Adrenal gland (tissue), 12 donors: ENCODE measurements around the gene BIRC5. TPM values are rescaled to one million over a fixed set of nuclear protein-coding genes. Genes with fewer than 3 reads are reported as not detected.

Source experiments
- DNase-seq, 7 donors: peaks; one replicate each; pipeline ENCODE4 v3.0.0-alpha.2; 2019 to 2020
- H3K27ac ChIP-seq, 5 donors: fragments of 200-600 bp; sonication (generic) in 4 of 5; 1 replicate in 3 of 5; 2 replicates in 2 of 5; pipeline versions ENCODE4 v1.5.1 to v1.8.0; 2016 to 2020; ENCODE audit warnings: mild to moderate bottlenecking in 1 of 5
- H3K27me3 ChIP-seq: fragments of 200-600 bp; 2 replicates; pipeline ENCODE4 v1.8.0; 2021
- H3K36me3 ChIP-seq, 2 donors: fragments of 200-600 bp; replicated peaks in 1 of 2; 1 replicate in 1 of 2; 2 replicates in 1 of 2; pipeline versions ENCODE4 v1.5.1 to v1.8.0; 2018 to 2022
- H3K4me1 ChIP-seq, 2 donors: fragments of 200-600 bp; replicated peaks in 1 of 2; 1 replicate in 1 of 2; 2 replicates in 1 of 2; pipeline versions ENCODE4 v1.5.1 to v1.8.0; 2018 to 2021
- H3K4me3 ChIP-seq, 4 donors: fragments of 200-600 bp; sonication (generic) in 3 of 4; one replicate each; pipeline ENCODE4 v1.5.1; 2016 to 2018
- H3K9me3 ChIP-seq, 3 donors: fragments of 200-600 bp; sonication (generic) in 1 of 3; replicated peaks in 1 of 3; 1 replicate in 2 of 3; 2 replicates in 1 of 3; pipeline versions ENCODE4 v1.5.1 to v1.8.0; 2016 to 2021
- POLR2A ChIP-seq, 2 donors: fragments of 450-650 bp; IDR thresholded peaks; one replicate each; pipeline ENCODE4 v1.6.1; 2017; ENCODE audit warnings: antibody characterized with exemption in 2 of 2, mild to moderate bottlenecking in 2 of 2, moderate library complexity in 1 of 2
- WGBS, 4 donors: extraction: QIAGEN DNeasy Blood & Tissue Kit in 2 of 4; methylation state at CpG; one replicate each; pipeline versions ENCODE4 v1.1.5 to v1.1.7; 2013 to 2017; 5-methylcytosine and 5-hydroxymethylcytosine counted together
- intact Hi-C, 2 donors: fragments of 100-400 bp; cut with DNase I; formaldehyde crosslinking; loops; one replicate each; pipeline versions ENCODE4 v1.14.1 to v1.15.0; 2022 to 2023
- polyA plus RNA-seq, 3 donors: library from polyadenylated mRNA; stranded (reverse); fragments of 200-250 nt in 2 of 3; fragments of 350-450 nt in 1 of 3; fragmentation: Illumina TruSeq in 1 of 3; extraction: RNeasy Lipid Tissue Mini Kit (QIAGEN cat#74804) in 1 of 3; gene quantifications; one replicate each; pipeline ENCODE4 v1.2.3, GENCODE V29; 2013 to 2014
- total RNA-seq, 9 donors: library from RNA; depleted of rRNA in 4 of 9; stranded (reverse); fragments of >200 nt in 4 of 9; fragments of 120-200 nt in 1 of 9; fragmentation: NEBNext Ultra II Directional in 1 of 9; extraction: Animal tissue kit (Norgen Biotek cat#: 25700) in 1 of 9; gene quantifications; one replicate each; pipeline versions ENCODE4 v1.1.0 to v1.2.4, GENCODE V29; 2013 to 2023
- TF ChIP-seq, protein P1 (sequence below), 6 experiments: fragments of 450-650 bp in 4 of 6; fragments of 200-600 bp in 2 of 6; sonication (generic) in 1 of 6; IDR thresholded peaks; 1 replicate in 5 of 6; 2 replicates in 1 of 6; pipeline versions ENCODE4 v1.5.1 to v1.8.0; 2016 to 2021; ENCODE audit warnings: antibody characterized with exemption in 6 of 6, mild to moderate bottlenecking in 2 of 6, moderate library complexity in 1 of 6
- donor health status: healthy with polysubstance abuse.
- donor health status: Bipolar disorder and iron deficiency.
- donor health status: DM: yes; HTN: yes; CAD: no.
- donor health status: DM: no; HTN: no; CAD: no.
- donor health status: DM: no; HTN: no; CAD: no.
- donor health status: DM: yes; HTN: yes; CAD: no.

Gene BIRC5
- total and polyA plus RNA-seq, 12 donors = 0.12 to 17.6 (median 1.3) TPM

GRCh38 chr17:78267253-78268073 is 53.4 kb downstream of the BIRC5 start:
- Histone ChIP-seq H3K27me3 (peaks cover 21% of the 10 kb centered on the region), H3K27ac (no peak overlapping the region), H3K9me3 (no peaks in the 10 kb centered on the region), H3K36me3 (no peaks in the 10 kb centered on the region), H3K4me3 (no peak overlapping the region), H3K4me1 (peaks cover 0 to 21% of the 10 kb centered on the region in 2 donors)
- TF ChIP-seq, protein P1, sequence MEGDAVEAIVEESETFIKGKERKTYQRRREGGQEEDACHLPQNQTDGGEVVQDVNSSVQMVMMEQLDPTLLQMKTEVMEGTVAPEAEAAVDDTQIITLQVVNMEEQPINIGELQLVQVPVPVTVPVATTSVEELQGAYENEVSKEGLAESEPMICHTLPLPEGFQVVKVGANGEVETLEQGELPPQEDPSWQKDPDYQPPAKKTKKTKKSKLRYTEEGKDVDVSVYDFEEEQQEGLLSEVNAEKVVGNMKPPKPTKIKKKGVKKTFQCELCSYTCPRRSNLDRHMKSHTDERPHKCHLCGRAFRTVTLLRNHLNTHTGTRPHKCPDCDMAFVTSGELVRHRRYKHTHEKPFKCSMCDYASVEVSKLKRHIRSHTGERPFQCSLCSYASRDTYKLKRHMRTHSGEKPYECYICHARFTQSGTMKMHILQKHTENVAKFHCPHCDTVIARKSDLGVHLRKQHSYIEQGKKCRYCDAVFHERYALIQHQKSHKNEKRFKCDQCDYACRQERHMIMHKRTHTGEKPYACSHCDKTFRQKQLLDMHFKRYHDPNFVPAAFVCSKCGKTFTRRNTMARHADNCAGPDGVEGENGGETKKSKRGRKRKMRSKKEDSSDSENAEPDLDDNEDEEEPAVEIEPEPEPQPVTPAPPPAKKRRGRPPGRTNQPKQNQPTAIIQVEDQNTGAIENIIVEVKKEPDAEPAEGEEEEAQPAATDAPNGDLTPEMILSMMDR (IDR thresholded peaks at IDR 0.05) = no peak
- no peak for TF ChIP-seq POLR2A (IDR thresholded peaks at IDR 0.05)
- intact Hi-C loops = no loop called here
- DNase-seq = no peak
- WGBS, 4 donors = 78 to 83% (median 81%) methylated on average over 19 to 26 of the region's 26 CpGs

DNA sequence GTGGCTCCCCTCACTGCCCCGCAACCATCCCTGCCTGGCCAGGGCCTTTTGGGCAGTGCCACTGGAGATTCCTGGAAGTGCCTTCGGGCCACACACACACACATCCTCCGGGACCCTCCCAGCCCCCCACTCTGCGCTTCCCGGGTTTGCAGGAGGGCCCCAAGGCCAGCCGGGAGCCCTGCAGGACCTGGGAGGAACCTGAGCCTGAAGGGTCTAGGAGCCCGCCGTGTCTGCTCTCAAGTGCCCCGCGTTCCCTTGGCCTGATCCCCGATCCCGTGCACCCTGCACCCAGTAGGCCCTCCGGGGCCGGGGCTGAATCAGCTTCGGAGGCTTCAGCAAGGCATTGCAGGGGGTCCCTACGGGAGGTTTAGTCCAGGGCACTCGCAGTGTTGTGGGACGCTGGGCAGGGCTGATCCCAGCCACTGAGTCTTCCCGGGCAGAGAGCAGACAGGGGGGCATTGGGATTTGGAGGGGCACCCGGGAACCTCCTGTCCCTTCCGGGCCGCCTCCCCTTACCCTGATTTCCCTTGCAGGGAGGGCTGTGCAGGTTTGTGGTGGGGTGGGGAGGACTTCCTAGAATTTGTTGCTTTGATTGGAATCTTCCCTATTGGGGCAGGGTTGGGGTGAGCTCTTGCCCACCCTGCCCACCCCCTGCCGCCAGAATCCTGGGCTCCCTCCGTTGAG is 54.3 kb downstream of the BIRC5 start:
- Histone ChIP-seq H3K36me3 (no peaks in the 10 kb centered on the region), H3K27me3 (peaks cover 21% of the 10 kb centered on the region), H3K4me3 (no peak overlapping the region), H3K27ac (no peak overlapping the region), H3K9me3 (no peaks in the 10 kb centered on the region), H3K4me1 (peaks cover 0 to 17% of the 10 kb centered on the region in 2 donors)
- intact Hi-C loops = no loop called here
- peak in 1 of 7 donors; percentile 11 for DNase-seq
- 66 to 79% (median 75%) methylated on average over 10 to 24 of the region's 24 CpGs for WGBS, 4 donors
- no peak for TF ChIP-seq POLR2A (IDR thresholded peaks at IDR 0.05)
- TF ChIP-seq, protein P1 (IDR thresholded peaks at IDR 0.05) = no peak

DNA sequence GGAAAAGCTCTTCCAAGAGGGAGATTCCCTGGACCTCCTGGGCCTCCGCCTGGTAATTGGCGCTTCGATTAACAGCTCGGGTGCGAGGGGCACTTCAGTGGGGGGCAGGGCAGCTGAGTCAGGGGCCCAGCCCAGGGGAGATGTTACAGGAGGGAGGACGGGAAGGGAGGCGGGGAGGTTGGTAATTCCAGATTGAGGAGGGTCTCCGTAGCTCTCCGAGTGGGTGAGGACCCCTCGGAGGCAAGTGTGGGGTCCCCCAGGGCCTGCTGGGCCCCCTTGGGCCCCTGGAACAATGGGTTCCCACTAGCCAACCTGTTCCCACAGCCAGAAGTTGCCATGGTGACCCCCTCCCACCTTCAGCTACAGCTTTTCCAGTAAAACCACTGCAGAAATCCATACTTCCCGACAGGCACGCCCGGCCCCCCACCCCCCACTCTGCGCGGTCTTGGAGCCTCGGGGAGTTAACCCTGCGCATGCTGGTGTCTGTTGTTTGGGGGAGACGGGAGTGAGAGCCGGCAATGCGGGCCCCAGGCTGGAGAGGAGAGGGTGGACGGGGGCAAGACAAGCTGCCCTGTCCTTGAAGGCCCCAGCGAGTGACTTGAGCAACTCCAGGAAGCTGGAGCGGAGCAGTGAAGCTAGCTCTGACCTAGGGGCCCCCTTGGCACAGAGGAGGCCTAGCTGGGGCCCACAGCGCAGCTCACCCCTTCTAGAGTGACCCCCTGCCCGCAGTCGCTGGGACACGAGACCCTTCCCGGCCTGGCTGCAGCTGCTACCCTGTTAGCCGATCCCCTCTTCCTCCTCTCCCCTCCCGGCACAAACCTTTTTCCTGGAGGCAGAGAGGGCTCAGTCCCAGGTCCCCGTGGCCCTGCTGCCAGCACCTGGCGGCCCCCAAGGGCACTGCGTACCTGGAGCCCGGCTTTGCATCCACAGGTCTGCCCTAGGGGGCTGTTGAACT is 55.2 kb downstream of the BIRC5 start:
- H3K9me3 ChIP-seq = no peaks in the 10 kb centered on the region
- no peak overlapping the region for H3K4me3 ChIP-seq
- 48 to 50% (median 49%) methylated on average over 18 to 34 of the region's 34 CpGs for WGBS, 4 donors
- intact Hi-C loops = no loop called here
- H3K27me3 ChIP-seq = peaks cover 21% of the 10 kb centered on the region
- peak in 2 of 7 donors; percentile 23 to 47 for DNase-seq
- peak overlapping the region in 1 of 5 donors; percentile 29 for H3K27ac ChIP-seq
- peaks cover 0 to 14% of the 10 kb centered on the region in 2 donors for H3K4me1 ChIP-seq
- no peaks in the 10 kb centered on the region for H3K36me3 ChIP-seq
- TF ChIP-seq POLR2A (IDR thresholded peaks at IDR 0.05) = no peak
- TF ChIP-seq, protein P1 (IDR thresholded peaks at IDR 0.05) = no peak
